ENCODE measurements around the gene KLHL29. TPM values are rescaled to one million over a fixed set of nuclear protein-coding genes. Genes with fewer than 3 reads are reported as not detected.

Gene KLHL29
- total and polyA plus RNA-seq, 2 experiments from 2014 or later: 5.6 to 11.0 TPM

DNA sequence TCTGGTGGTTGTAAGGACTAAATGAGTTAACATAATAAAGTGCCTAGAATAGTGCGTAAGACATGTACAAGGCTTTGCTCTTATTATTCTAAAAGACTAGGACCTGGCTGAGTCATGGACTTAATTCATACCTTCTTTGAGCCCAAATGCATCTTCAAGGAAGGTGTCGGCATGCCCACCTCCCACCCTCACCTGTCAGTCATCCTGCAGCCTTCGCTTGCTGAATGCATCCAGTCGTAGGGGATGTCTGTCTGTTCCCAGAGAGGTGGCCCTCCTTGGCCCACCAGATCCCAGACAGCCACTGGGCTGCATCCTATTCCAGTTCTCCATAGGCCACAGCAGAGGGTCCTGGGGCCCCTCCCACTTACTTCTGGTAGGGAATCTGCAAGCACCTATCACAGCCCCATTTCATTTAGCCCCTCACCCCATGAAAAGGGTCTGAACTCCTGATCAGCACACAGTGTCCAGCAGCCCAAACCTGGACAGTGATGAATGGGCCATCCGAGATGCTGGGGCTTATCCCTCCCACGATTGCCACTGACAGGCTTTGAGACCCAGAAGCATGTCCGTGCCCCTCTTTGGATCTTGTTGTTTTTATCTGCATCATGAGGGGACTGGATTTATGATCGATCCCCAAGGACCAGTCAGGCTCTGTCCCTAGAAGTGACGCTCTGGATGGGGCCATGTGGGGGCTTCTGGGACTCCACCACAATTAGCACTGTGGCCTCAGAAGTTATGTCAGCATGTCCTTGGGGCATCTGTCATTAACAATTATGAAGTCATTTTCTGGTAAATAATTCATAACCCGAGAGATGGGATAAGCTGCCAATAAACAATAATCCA, 101.1 kb downstream of the KLHL29 start:
- TF ChIP-seq, protein P1, sequence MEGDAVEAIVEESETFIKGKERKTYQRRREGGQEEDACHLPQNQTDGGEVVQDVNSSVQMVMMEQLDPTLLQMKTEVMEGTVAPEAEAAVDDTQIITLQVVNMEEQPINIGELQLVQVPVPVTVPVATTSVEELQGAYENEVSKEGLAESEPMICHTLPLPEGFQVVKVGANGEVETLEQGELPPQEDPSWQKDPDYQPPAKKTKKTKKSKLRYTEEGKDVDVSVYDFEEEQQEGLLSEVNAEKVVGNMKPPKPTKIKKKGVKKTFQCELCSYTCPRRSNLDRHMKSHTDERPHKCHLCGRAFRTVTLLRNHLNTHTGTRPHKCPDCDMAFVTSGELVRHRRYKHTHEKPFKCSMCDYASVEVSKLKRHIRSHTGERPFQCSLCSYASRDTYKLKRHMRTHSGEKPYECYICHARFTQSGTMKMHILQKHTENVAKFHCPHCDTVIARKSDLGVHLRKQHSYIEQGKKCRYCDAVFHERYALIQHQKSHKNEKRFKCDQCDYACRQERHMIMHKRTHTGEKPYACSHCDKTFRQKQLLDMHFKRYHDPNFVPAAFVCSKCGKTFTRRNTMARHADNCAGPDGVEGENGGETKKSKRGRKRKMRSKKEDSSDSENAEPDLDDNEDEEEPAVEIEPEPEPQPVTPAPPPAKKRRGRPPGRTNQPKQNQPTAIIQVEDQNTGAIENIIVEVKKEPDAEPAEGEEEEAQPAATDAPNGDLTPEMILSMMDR (IDR thresholded peaks at IDR 0.05; ENCODE audit: low read depth, low read length): no peak
- no peak overlapping the region for H3K27ac ChIP-seq
- H3K9me3 ChIP-seq (ENCODE audit: low read depth): no peaks in the 10 kb centered on the region
- peaks cover 5% of the 10 kb centered on the region for H3K4me1 ChIP-seq (ENCODE audit: low read depth)
- no peaks in the 10 kb centered on the region for H3K36me3 ChIP-seq
- no peak for DNase-seq (ENCODE audit: low read depth in 1 of 2, low spot score in 1 of 2)
- H3K27me3 ChIP-seq: no peaks in the 10 kb centered on the region
- no peak overlapping the region for H3K4me3 ChIP-seq

DNA sequence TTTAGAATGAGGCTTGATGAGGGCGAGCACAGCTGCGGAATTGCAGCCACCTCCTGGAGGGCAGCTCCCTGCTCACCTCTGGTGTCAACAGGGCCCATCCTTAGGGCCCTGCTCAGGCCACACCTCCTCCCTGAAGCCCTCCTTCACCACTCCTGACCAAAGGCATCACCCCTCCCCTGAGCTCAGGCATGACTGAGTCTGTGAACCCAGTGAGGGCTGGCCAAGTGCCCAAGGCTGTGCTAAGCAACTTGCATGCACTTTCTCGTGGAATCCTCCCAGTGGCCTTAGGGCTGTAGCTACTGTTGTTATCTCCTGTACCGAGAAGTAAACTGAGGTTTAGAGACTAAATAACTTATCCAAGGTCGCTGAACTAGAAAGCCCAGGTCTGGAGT, 101.7 kb downstream of the KLHL29 start:
- Histone ChIP-seq H3K36me3 (no peaks in the 10 kb centered on the region), H3K27ac (no peak overlapping the region)

DNA sequence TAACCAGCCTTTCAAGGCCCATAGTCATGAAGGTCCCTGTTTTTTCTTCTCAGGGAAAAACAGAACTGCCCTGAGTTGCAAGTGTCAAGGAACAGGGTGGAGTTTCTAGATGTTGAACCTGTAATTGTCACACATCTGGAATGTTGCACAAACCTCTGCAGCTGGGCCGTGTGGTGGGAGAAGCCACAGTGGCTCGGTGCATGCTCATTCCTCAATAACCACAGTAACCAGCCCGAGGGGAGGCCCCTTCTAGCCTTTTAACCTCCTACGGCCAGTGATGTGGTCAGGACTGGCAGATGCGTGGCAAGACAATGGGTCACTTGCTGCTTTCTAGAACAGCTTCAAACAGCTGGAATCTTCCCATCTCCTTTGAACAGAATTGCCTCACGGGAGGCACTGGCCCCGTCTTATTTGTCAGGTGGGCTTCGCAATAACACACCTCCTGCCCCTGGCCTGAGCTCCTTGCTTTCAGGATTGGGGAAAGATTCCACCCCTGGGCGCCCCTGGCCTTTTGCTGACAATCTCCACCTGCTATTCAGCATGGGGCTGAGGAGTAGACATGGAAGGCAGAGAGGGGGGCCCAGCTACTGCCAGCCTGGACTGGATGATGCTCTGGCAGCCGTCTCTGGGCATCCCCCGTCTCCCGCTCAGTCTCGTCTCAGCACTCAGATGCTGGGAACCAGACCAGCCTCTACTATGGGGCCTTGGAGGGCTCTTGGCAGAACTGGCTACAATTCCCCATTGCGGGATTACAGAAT, 102.9 kb downstream of the KLHL29 start:
- no peaks in the 10 kb centered on the region for H3K36me3 ChIP-seq
- H3K9me3 ChIP-seq (ENCODE audit: low read depth): no peaks in the 10 kb centered on the region
- peaks cover 5% of the 10 kb centered on the region for H3K4me1 ChIP-seq (ENCODE audit: low read depth)
- peak in 1 of 2 donors; percentile 67 for DNase-seq (ENCODE audit: low read depth in 1 of 2, low spot score in 1 of 2)
- no peaks in the 10 kb centered on the region for H3K27me3 ChIP-seq
- no peak overlapping the region for H3K4me3 ChIP-seq
- TF ChIP-seq, protein P1 (IDR thresholded peaks at IDR 0.05; ENCODE audit: low read depth, low read length): no peak
- no peak overlapping the region for H3K27ac ChIP-seq

More for the DNA sequence above, 101.7 kb downstream of the KLHL29 start:
- TF ChIP-seq, protein P1 (IDR thresholded peaks at IDR 0.05; ENCODE audit: low read depth, low read length): no peak
- peaks cover 5% of the 10 kb centered on the region for H3K4me1 ChIP-seq (ENCODE audit: low read depth)
- no peaks in the 10 kb centered on the region for H3K9me3 ChIP-seq (ENCODE audit: low read depth)
- H3K4me3 ChIP-seq: no peak overlapping the region
- DNase-seq (ENCODE audit: low read depth in 1 of 2, low spot score in 1 of 2): peak in 1 of 2 donors; percentile 58
- no peaks in the 10 kb centered on the region for H3K27me3 ChIP-seq

DNA sequence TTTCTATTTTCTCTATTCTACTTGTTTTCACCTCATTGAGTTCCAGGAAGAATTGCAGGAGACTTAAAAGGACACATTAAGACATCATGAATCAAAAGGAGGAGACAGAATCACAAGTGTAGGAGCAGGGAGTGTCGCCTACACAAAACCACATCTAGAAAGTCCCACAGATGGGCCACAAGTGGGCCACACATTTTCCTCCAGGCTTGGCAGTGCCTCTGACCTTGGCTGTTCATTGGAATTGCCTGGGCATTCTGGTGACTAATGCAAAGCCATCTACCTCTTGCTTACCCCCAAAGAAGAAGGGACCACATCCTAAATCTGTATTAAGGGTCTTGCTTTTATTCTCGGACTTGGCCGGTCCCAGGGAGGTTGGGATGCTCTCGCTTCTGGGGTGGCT, 103.6 kb downstream of the KLHL29 start:
- Histone ChIP-seq H3K27me3 (no peaks in the 10 kb centered on the region), H3K4me1 (ENCODE audit: low read depth) (peaks cover 5% of the 10 kb centered on the region), H3K9me3 (ENCODE audit: low read depth) (no peaks in the 10 kb centered on the region), H3K4me3 (no peak overlapping the region), H3K27ac (no peak overlapping the region), H3K36me3 (no peaks in the 10 kb centered on the region)
- TF ChIP-seq, protein P1 (IDR thresholded peaks at IDR 0.05; ENCODE audit: low read depth, low read length): no peak
- no peak for DNase-seq (ENCODE audit: low read depth in 1 of 2, low spot score in 1 of 2)

DNA sequence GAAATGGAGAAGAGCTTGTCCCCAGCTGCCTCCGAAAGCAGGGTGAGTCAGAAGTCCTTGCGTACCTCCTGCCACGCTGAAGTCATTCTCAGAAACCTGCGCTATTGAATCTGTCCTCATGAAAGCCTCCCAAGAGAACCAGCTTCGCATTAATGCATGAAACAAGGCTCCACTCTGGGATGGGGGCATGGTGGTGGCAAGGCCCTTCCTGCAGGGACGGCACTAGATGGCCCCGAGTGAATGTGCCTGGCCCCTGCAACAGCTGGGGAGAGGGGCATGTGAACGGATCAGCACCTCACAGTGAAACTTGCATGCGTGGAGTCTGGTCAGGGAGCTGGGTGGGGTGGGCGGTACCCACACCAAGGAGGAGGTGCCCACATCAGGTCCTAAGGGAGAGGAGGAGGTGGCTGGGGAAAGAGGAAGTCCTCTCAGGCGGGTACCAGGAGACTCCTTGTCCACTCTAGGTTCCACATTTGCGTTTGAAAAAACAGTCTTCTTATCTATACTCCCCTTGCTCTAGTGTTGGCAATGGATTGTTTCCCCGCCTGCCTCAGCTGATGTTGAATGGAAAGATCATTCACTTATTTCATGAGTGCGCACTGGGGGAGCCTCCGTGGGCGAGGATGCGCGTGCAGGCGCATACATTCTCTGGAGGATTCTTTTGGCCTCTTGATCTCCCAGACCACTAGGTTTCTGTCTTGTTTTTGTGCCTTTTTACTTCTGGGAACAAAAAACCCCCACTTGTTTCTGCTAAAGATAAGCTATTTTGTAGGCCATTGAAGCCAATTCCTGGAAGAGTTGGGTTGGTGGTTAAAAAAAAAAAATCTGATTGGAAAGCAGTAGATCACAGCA, 104.7 kb downstream of the KLHL29 start:
- Histone ChIP-seq H3K36me3 (no peaks in the 10 kb centered on the region), H3K27me3 (no peaks in the 10 kb centered on the region), H3K4me3 (no peak overlapping the region), H3K4me1 (ENCODE audit: low read depth) (peaks cover 5% of the 10 kb centered on the region), H3K27ac (no peak overlapping the region), H3K9me3 (ENCODE audit: low read depth) (no peaks in the 10 kb centered on the region)
- peak in 1 of 2 donors; percentile 10 for DNase-seq (ENCODE audit: low read depth in 1 of 2, low spot score in 1 of 2)
- TF ChIP-seq, protein P1 (IDR thresholded peaks at IDR 0.05; ENCODE audit: low read depth, low read length): no peak
